Measurements from ENCODE around the gene IL36RN. TPM values are rescaled to one million over a fixed set of nuclear protein-coding genes. Genes with fewer than 3 reads are reported as not detected.

The IL36RN gene
- total and polyA plus RNA-seq, 2 donors from 2014 or later: not detected

GRCh38 chr2:113038291-113038690, 20.7 kb upstream of the IL36RN start:
- Histone ChIP-seq H3K4me3 (ENCODE audit: low read length in 3 of 3) (no peak overlapping the region), H3K9ac (ENCODE audit: low read length in 3 of 3) (no peak overlapping the region), H3K27ac (ENCODE audit: low read depth in 2 of 2, low read length in 2 of 2) (no peak overlapping the region), H3K36me3 (ENCODE audit: control insufficient read depth in 2 of 3, insufficient read depth in 3 of 3, low read length in 3 of 3) (no peaks in the 10 kb centered on the region), H3K9me3 (ENCODE audit: control insufficient read depth in 2 of 3, insufficient read depth in 1 of 3, low read length in 3 of 3) (no peaks in the 10 kb centered on the region), H3K27me3 (ENCODE audit: control insufficient read depth, insufficient read depth, low read length) (no peaks in the 10 kb centered on the region), H3K4me1 (ENCODE audit: control insufficient read depth in 2 of 3, insufficient read depth in 2 of 3, low read depth in 1 of 3, low read length in 3 of 3) (no peaks in the 10 kb centered on the region)
- FAIRE-seq (no peak), DNase-seq (no peak)
- intact Hi-C loops (cut with DNase I): no loop called here
- no peak for TF ChIP-seq CTCF (IDR thresholded peaks at IDR 0.05; ENCODE audit: borderline replicate concordance, extremely low read depth, insufficient read depth)

- Histone ChIP-seq H3K9ac (ENCODE audit: low read length in 3 of 3) (no peak overlapping the region), H3K4me1 (ENCODE audit: control insufficient read depth in 2 of 3, insufficient read depth in 2 of 3, low read depth in 1 of 3, low read length in 3 of 3) (no peaks in the 10 kb centered on the region), H3K9me3 (ENCODE audit: control insufficient read depth in 2 of 3, insufficient read depth in 1 of 3, low read length in 3 of 3) (no peaks in the 10 kb centered on the region), H3K4me3 (ENCODE audit: low read length in 3 of 3) (no peak overlapping the region), H3K36me3 (ENCODE audit: control insufficient read depth in 2 of 3, insufficient read depth in 3 of 3, low read length in 3 of 3) (no peaks in the 10 kb centered on the region), H3K27ac (ENCODE audit: low read depth in 2 of 2, low read length in 2 of 2) (no peak overlapping the region), H3K27me3 (ENCODE audit: control insufficient read depth, insufficient read depth, low read length) (no peaks in the 10 kb centered on the region)
- intact Hi-C loops (cut with DNase I): no loop called here
- no peak for TF ChIP-seq CTCF (IDR thresholded peaks at IDR 0.05; ENCODE audit: borderline replicate concordance, extremely low read depth, insufficient read depth)
- FAIRE-seq (no peak), DNase-seq (no peak)
These were observed 19.8 kb upstream of the IL36RN start for GRCh38 chr2:113039158-113039557.

- no peaks in the 10 kb centered on the region for H3K36me3 ChIP-seq (ENCODE audit: control insufficient read depth in 2 of 3, insufficient read depth in 3 of 3, low read length in 3 of 3)
- no peaks in the 10 kb centered on the region for H3K9me3 ChIP-seq (ENCODE audit: control insufficient read depth in 2 of 3, insufficient read depth in 1 of 3, low read length in 3 of 3)
- H3K9ac ChIP-seq (ENCODE audit: low read length in 3 of 3): no peak overlapping the region
- no peaks in the 10 kb centered on the region for H3K27me3 ChIP-seq (ENCODE audit: control insufficient read depth, insufficient read depth, low read length)
- FAIRE-seq (no peak), DNase-seq (no peak)
- no peaks in the 10 kb centered on the region for H3K4me1 ChIP-seq (ENCODE audit: control insufficient read depth in 2 of 3, insufficient read depth in 2 of 3, low read depth in 1 of 3, low read length in 3 of 3)
- no peak overlapping the region for H3K4me3 ChIP-seq (ENCODE audit: low read length in 3 of 3)
- no peak overlapping the region for H3K27ac ChIP-seq (ENCODE audit: low read depth in 2 of 2, low read length in 2 of 2)
- TF ChIP-seq CTCF (IDR thresholded peaks at IDR 0.05; ENCODE audit: borderline replicate concordance, extremely low read depth, insufficient read depth): no peak
- intact Hi-C loops (cut with DNase I): no loop called here
These were observed 19.3 kb upstream of the IL36RN start for GRCh38 chr2:113039719-113040118.

GRCh38 chr2:113041871-113042270, 17.1 kb upstream of the IL36RN start:
- Histone ChIP-seq H3K4me1 (ENCODE audit: control insufficient read depth in 2 of 3, insufficient read depth in 2 of 3, low read depth in 1 of 3, low read length in 3 of 3) (no peaks in the 10 kb centered on the region), H3K36me3 (ENCODE audit: control insufficient read depth in 2 of 3, insufficient read depth in 3 of 3, low read length in 3 of 3) (no peaks in the 10 kb centered on the region), H3K4me3 (ENCODE audit: low read length in 3 of 3) (no peak overlapping the region), H3K9ac (ENCODE audit: low read length in 3 of 3) (no peak overlapping the region), H3K27me3 (ENCODE audit: control insufficient read depth, insufficient read depth, low read length) (no peaks in the 10 kb centered on the region), H3K9me3 (ENCODE audit: control insufficient read depth in 2 of 3, insufficient read depth in 1 of 3, low read length in 3 of 3) (no peaks in the 10 kb centered on the region), H3K27ac (ENCODE audit: low read depth in 2 of 2, low read length in 2 of 2) (no peak overlapping the region)
- TF ChIP-seq CTCF (IDR thresholded peaks at IDR 0.05; ENCODE audit: borderline replicate concordance, extremely low read depth, insufficient read depth): no peak
- no peak for FAIRE-seq
- DNase-seq: no peak
- intact Hi-C loops (cut with DNase I): no loop called here
